Coronary artery (tissue), 2 donors: ENCODE data around the gene BPIFB3.
"Not testable (repeated sequence)": the region's sequence is repeated elsewhere in the genome, so short reads cannot be mapped to it uniquely, and the experiment has no call there.

Experiments used
- DNase-seq: peaks from one replicate; pipeline ENCODE4 v3.0.0-alpha.2; 2017; ENCODE audit warnings: low spot score
- H3K27ac ChIP-seq, 2 donors: fragments of 200-600 bp; sonication (generic); one replicate each; pipeline ENCODE4 v1.5.1; 2016 to 2019
- H3K4me3 ChIP-seq: fragments of 200-600 bp; sonication (generic); 2 replicates; pipeline ENCODE4 v1.5.1; 2016; ENCODE audit warnings: mild to moderate bottlenecking, moderate library complexity
- CTCF ChIP-seq: fragments of 200-600 bp; sonication (generic); IDR thresholded peaks from one replicate; pipeline ENCODE4 v1.5.1; 2019; ENCODE audit warnings: antibody characterized with exemption

BPIFB3 gene

GRCh38 chr20:33042983-33043730, 10.5 kb upstream of the BPIFB3 start:
- DNase-seq: no peak
- H3K4me3 ChIP-seq: no peak overlapping the region
- no peak for TF ChIP-seq CTCF
- no peak overlapping the region for H3K27ac ChIP-seq

- TF ChIP-seq CTCF: no peak
Measured at GRCh38 chr20:33043731-33044181, 9.9 kb upstream of the BPIFB3 start.

GRCh38 chr20:33045129-33045721, 8.5 kb upstream of the BPIFB3 start:
- not testable (repeated sequence) for H3K27ac ChIP-seq

More at GRCh38 chr20:33043731-33044181, 9.9 kb upstream of the BPIFB3 start:
- DNase-seq: no peak
- Histone ChIP-seq H3K4me3 (no peak overlapping the region), H3K27ac (no peak overlapping the region)

GRCh38 chr20:33046412-33046811, 7.3 kb upstream of the BPIFB3 start:
- Histone ChIP-seq H3K27ac (no peak overlapping the region), H3K4me3 (no peak overlapping the region)
- no peak for DNase-seq
- no peak for TF ChIP-seq CTCF

More at GRCh38 chr20:33045129-33045721, 8.5 kb upstream of the BPIFB3 start:
- not testable (repeated sequence) for DNase-seq, H3K4me3 ChIP-seq

- no peak overlapping the region for H3K27ac ChIP-seq
- no peak overlapping the region for H3K4me3 ChIP-seq
- no peak for TF ChIP-seq CTCF
Measured at GRCh38 chr20:33051333-33051732, 2.4 kb upstream of the BPIFB3 start.

GRCh38 chr20:33054381-33054780, 678 bp downstream of the BPIFB3 start:
- no peak overlapping the region for H3K27ac ChIP-seq
- TF ChIP-seq CTCF: no peak
- no peak for DNase-seq
- no peak overlapping the region for H3K4me3 ChIP-seq

More at GRCh38 chr20:33051333-33051732, 2.4 kb upstream of the BPIFB3 start:
- no peak for DNase-seq

GRCh38 chr20:33054791-33055190, 1.1 kb downstream of the BPIFB3 start:
- H3K27ac ChIP-seq: no peak overlapping the region
- no peak overlapping the region for H3K4me3 ChIP-seq
- DNase-seq: no peak
- TF ChIP-seq CTCF: no peak
